Esophagus (tissue), 2 donors: ENCODE measurements around the gene PRMT1. TPM values are rescaled to one million over a fixed set of nuclear protein-coding genes. Genes with fewer than 3 reads are reported as not detected.

Experiments used
- H3K27ac ChIP-seq, 2 donors: one replicate each; pipeline ENCODE4 v1.5.1; 2013; ENCODE audit warnings: low read depth in 2 of 2, mild to moderate bottlenecking in 2 of 2, inconsistent platforms in 1 of 2, low read length in 1 of 2, moderate library complexity in 1 of 2
- H3K27me3 ChIP-seq, 2 donors: one replicate each; pipeline ENCODE4 v1.6.1; 2013; ENCODE audit warnings: low read length in 2 of 2, control low read depth in 1 of 2, mild to moderate bottlenecking in 1 of 2; ENCODE audit not compliant: insufficient read depth in 2 of 2, control insufficient read depth in 1 of 2
- H3K36me3 ChIP-seq, 2 donors: one replicate each; pipeline ENCODE4 v1.6.1; 2013; ENCODE audit warnings: low read length in 1 of 2; ENCODE audit not compliant: control insufficient read depth in 2 of 2, insufficient read depth in 2 of 2
- H3K4me1 ChIP-seq, 2 donors: one replicate each; pipeline ENCODE4 v1.6.1; 2013; ENCODE audit warnings: low read length in 1 of 2; ENCODE audit not compliant: control insufficient read depth in 2 of 2, insufficient read depth in 2 of 2
- H3K4me3 ChIP-seq, 2 donors: one replicate each; pipeline ENCODE4 v1.5.1; 2013; ENCODE audit warnings: low read length in 2 of 2, mild to moderate bottlenecking in 2 of 2, low read depth in 1 of 2, moderate library complexity in 1 of 2
- H3K9me3 ChIP-seq, 2 donors: one replicate each; pipeline ENCODE4 v1.6.1; 2013; ENCODE audit warnings: mild to moderate bottlenecking in 2 of 2, low read depth in 1 of 2, low read length in 1 of 2, moderate library complexity in 1 of 2; ENCODE audit not compliant: control insufficient read depth in 2 of 2, insufficient read depth in 1 of 2
- WGBS, 2 donors: extraction: QIAGEN DNeasy Blood & Tissue Kit; methylation state at CpG; one replicate each; pipeline ENCODE4 v1.1.7; 2013; 5-methylcytosine and 5-hydroxymethylcytosine counted together
- polyA plus RNA-seq, 2 donors: library from polyadenylated mRNA; stranded (reverse); fragments of 200-250 nt; gene quantifications; one replicate each; pipeline ENCODE4 v1.2.3, GENCODE V29; 2013
- donor health status: healthy with polysubstance abuse.
- donor health status: Bipolar disorder and iron deficiency.

PRMT1 gene
- polyA plus RNA-seq, 2 donors = 72.5 to 146 TPM

DNA sequence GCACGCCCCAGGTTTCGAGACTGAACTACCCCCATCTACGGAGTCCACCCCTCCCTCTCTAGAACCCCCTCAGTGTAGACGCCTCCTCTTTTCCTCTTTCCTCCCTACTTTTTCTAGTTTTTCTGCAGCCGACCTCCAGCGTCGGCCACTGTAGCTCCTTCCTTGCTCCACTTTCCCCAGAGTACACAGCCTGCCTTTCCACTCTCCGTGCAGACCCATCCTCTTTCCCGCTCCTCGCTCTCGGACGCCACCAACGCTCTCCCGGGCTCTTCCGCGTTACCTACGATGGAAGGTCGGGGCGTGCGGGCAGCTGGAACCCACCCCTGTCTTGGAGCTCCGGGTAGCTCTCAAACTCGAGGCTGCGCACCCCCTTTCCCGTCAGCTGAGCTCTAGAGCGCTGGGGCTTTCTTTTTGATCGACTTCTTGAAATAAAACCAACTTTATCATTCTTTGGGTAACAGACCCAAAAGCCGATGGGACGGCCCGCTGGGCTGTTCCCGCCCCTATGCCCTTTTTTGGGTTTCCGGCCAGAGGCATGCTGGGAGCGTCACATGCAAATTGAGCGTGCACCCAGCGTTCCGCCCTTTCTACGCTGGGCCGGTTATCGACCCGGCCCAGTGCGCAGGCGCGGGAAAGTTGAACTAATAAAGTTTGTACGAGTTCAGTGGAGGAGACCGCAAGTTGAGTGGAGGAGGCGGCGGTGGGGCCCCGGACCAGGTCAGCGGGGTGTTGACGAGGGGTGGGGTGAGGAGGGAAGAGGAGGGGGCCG is 11.5 kb upstream of the PRMT1 start, which contains the start of the genes BCL2L12 and IRF3:
BCL2L12 (plus strand) TSS at position 583 of the 769 bp plus-strand sequence. CDS start 760 bp downstream, outside the sequence.
IRF3 (minus strand) TSS at position 507 of the 769 bp plus-strand sequence. CDS start 1,019 bp downstream, outside the sequence.
- peak within 1 kb of the TSS; percentile 93 to 95 for H3K27ac ChIP-seq
- 0 to 1% methylated on average over 50 of the region's 50 CpGs for WGBS, 2 donors
- H3K9me3 ChIP-seq = no peaks in the 10 kb centered on the region
- H3K36me3 ChIP-seq = peaks cover 9 to 20% of the 10 kb centered on the region in 2 donors
- peaks cover 0 to 7% of the 10 kb centered on the region in 2 donors for H3K4me1 ChIP-seq
- H3K27me3 ChIP-seq = no peaks in the 10 kb centered on the region
- H3K4me3 ChIP-seq = peak within 1 kb of the TSS; percentile 70 to 78

- 2 to 4% methylated on average over 9 of the region's 9 CpGs for WGBS, 2 donors
- no peaks in the 10 kb centered on the region for H3K9me3 ChIP-seq
- H3K4me1 ChIP-seq = peaks cover 0 to 5% of the 10 kb centered on the region in 2 donors
- peak overlapping the region; percentile 46 to 78 for H3K4me3 ChIP-seq
- H3K27me3 ChIP-seq = no peaks in the 10 kb centered on the region
- H3K27ac ChIP-seq = peak overlapping the region; percentile 50 to 86
- H3K36me3 ChIP-seq = peaks cover 7 to 20% of the 10 kb centered on the region in 2 donors
Measured at GRCh38 chr19:49666120-49666444, 11.0 kb upstream of the PRMT1 start.

DNA sequence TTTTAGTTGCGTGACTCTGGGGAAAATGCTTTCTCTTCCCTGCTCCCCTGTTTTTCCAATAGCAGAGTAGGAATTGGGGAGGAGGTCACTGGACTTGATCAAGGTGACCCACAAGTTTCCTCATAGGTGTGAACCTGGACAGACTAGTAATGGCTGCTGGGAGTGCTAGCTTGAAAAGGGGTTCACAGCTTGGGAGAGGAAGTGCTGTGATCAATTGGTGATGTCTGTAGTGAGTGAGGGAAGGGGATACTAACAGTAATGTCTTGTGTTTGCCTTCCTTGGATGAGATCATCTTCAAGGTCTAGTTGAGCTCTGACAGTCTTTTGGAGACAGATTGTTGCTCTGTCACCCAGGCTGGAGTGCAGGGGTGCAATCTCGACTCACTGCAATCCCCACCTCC is 9.6 kb upstream of the PRMT1 start:
- no peaks in the 10 kb centered on the region for H3K27me3 ChIP-seq
- no peak overlapping the region for H3K4me3 ChIP-seq
- peaks cover 0 to 7% of the 10 kb centered on the region in 2 donors for H3K4me1 ChIP-seq
- H3K9me3 ChIP-seq = no peaks in the 10 kb centered on the region
- no peak overlapping the region for H3K27ac ChIP-seq
- WGBS, 2 donors = 90 to 92% methylated on average over 2 of the region's 2 CpGs
- H3K36me3 ChIP-seq = peaks cover 2 to 8% of the 10 kb centered on the region in 2 donors

- Histone ChIP-seq H3K4me3 (no peak overlapping the region), H3K36me3 (peaks cover 0 to 3% of the 10 kb centered on the region in 2 donors), H3K27ac (no peak overlapping the region), H3K4me1 (peaks cover 0 to 7% of the 10 kb centered on the region in 2 donors), H3K27me3 (no peaks in the 10 kb centered on the region), H3K9me3 (no peaks in the 10 kb centered on the region)
- 83 to 86% methylated on average over 3 of the region's 3 CpGs for WGBS, 2 donors
Measured at GRCh38 chr19:49669516-49669915, 7.6 kb upstream of the PRMT1 start.

DNA sequence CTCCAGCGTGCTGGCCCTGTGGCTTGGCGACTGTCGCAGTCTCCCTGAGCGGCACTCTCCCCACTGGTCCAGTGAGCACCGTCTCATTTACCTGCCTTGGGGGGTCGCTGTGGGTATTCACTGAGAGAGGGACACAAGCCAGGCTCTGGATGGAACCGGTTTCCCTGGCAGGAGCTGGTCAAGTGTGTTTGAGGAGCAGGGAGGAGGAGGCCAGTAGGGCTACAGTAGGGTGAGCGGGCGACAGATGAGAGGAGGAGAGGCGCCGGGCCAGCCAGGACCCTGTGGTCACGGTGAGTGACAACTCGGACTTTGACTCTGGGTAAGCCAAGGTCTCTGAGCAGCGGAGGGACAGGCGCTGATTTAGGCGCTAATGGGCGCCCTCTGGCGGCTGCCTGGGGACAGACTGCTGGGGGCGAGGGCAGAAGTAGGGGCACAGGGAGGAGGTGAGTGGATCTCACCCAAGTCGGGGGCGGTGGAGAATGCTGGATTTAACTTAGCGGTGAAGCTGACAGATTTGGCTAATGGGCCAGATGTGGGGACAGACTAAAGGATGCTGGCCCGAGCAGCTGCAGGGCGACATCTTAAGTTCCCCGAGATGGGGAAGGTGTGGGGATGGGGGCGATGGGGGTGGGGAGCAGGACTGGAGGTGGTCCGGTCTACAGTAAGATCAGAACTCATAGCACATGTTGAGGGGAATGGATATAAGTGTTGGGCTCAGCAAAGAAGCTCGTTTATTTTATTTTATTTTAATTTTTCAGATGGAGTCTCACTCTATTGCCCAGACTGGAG is 4.7 kb upstream of the PRMT1 start:
- Histone ChIP-seq H3K36me3 (peaks cover 0 to 3% of the 10 kb centered on the region in 2 donors), H3K4me1 (peaks cover 0 to 6% of the 10 kb centered on the region in 2 donors), H3K27me3 (no peaks in the 10 kb centered on the region), H3K4me3 (no peak overlapping the region), H3K27ac (peak overlapping the region in 1 of 2 donors; percentile 47), H3K9me3 (no peaks in the 10 kb centered on the region)
- WGBS, 2 donors = 24 to 25% methylated on average over 28 of the region's 28 CpGs

- peak overlapping the region; percentile 93 to 94 for H3K27ac ChIP-seq
- H3K9me3 ChIP-seq = no peaks in the 10 kb centered on the region
- peaks cover 0 to 3% of the 10 kb centered on the region in 2 donors for H3K36me3 ChIP-seq
- peaks cover 2 to 19% of the 10 kb centered on the region in 2 donors for H3K4me1 ChIP-seq
- 2% methylated on average over 27 of the region's 27 CpGs for WGBS, 2 donors
- H3K4me3 ChIP-seq = peak overlapping the region; percentile 26 to 79
- no peaks in the 10 kb centered on the region for H3K27me3 ChIP-seq
Measured at GRCh38 chr19:49676136-49676783, 811 bp upstream of the PRMT1 start.

GRCh38 chr19:49676784-49677230 is 264 bp upstream of the PRMT1 start:
- H3K4me3 ChIP-seq = peak overlapping the region; percentile 79 to 96
- no peaks in the 10 kb centered on the region for H3K9me3 ChIP-seq
- peaks cover 2 to 19% of the 10 kb centered on the region in 2 donors for H3K4me1 ChIP-seq
- no peaks in the 10 kb centered on the region for H3K27me3 ChIP-seq
- H3K36me3 ChIP-seq = peaks cover 2 to 5% of the 10 kb centered on the region in 2 donors
- 0% methylated on average over 34 of the region's 34 CpGs for WGBS, 2 donors
- H3K27ac ChIP-seq = peak overlapping the region; percentile 91 to 92

DNA sequence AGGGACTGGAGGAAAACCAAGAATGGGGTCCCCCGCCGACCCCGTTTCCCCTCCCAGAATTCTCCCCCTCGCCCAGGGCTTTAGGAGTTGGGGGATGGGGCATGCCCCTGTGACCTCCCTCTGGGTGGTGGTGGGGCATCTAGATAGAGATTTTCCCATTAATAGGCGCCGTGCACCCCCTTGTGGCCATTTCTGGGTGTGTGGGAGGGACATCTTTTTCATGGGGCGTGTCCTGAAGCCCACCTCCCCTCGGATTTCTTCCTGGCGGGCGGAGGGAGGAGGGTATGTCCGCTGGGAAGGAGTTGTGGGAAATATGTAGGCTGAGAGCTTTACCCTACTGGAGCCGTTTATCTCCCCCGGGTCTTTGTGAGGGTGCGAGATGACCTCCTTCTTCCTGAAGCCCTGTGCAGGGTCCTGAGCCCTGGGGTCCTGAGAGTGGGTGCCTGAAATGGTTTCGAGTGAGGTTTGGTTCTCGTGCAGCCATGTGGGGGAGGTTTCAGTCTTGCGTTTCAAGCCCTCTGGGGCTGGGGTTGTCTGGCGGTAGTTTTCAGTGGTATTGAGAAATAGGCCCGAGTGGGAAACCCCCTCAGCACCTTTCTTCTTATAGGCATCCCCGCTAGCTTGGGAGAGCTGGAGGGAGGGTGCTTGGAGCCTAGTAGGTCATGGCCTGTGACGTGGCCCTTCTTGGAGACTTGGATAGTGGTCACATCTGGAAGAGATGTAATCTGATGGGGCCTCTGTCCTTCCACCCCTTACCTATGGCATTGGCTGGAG is 1.0 kb downstream of the PRMT1 start:
- Histone ChIP-seq H3K4me1 (peaks cover 2 to 16% of the 10 kb centered on the region in 2 donors), H3K9me3 (no peaks in the 10 kb centered on the region)

More for the DNA sequence above, 1.0 kb downstream of the PRMT1 start:
- Histone ChIP-seq H3K27me3 (no peaks in the 10 kb centered on the region), H3K36me3 (peaks cover 4 to 9% of the 10 kb centered on the region in 2 donors), H3K4me3 (peak overlapping the region; percentile 79 to 96), H3K27ac (peak overlapping the region; percentile 91 to 92)
- 2 to 4% methylated on average over 21 of the region's 21 CpGs for WGBS, 2 donors
